ENCODE results near the gene KY. TPM values are rescaled to one million over a fixed set of nuclear protein-coding genes. Genes with fewer than 3 reads are reported as not detected.

Gene KY
- total RNA-seq, 1 donor = under 0.01 TPM

- no peaks in the 10 kb centered on the region for H3K27me3 ChIP-seq (ENCODE audit: insufficient read depth, low read length)
- no peaks in the 10 kb centered on the region for H3K9me3 ChIP-seq (ENCODE audit: low read depth, low read length)
- peaks cover 36% of the 10 kb centered on the region for H3K4me1 ChIP-seq (ENCODE audit: insufficient read depth, low read length)
- no peak overlapping the region for H3K4me3 ChIP-seq (ENCODE audit: low read length)
Observed at GRCh38 chr3:134608771-134609435, 41.9 kb downstream of the KY start.

GRCh38 chr3:134608023-134608770 is 42.6 kb downstream of the KY start:
- Histone ChIP-seq H3K27me3 (ENCODE audit: insufficient read depth, low read length) (no peaks in the 10 kb centered on the region), H3K4me1 (ENCODE audit: insufficient read depth, low read length) (peaks cover 43% of the 10 kb centered on the region), H3K4me3 (ENCODE audit: low read length) (no peak overlapping the region), H3K9me3 (ENCODE audit: low read depth, low read length) (no peaks in the 10 kb centered on the region)

- H3K9me3 ChIP-seq (ENCODE audit: low read depth, low read length) = no peaks in the 10 kb centered on the region
- no peaks in the 10 kb centered on the region for H3K27me3 ChIP-seq (ENCODE audit: insufficient read depth, low read length)
- H3K4me3 ChIP-seq (ENCODE audit: low read length) = no peak overlapping the region
- H3K4me1 ChIP-seq (ENCODE audit: insufficient read depth, low read length) = peaks cover 48% of the 10 kb centered on the region
Observed at GRCh38 chr3:134607054-134608022, 43.5 kb downstream of the KY start.

GRCh38 chr3:134606033-134607025 is 44.5 kb downstream of the KY start:
- H3K4me1 ChIP-seq (ENCODE audit: insufficient read depth, low read length) = peaks cover 46% of the 10 kb centered on the region
- H3K4me3 ChIP-seq (ENCODE audit: low read length) = no peak overlapping the region
- H3K9me3 ChIP-seq (ENCODE audit: low read depth, low read length) = no peaks in the 10 kb centered on the region

GRCh38 chr3:134605556-134605955 is 45.3 kb downstream of the KY start:
- H3K4me3 ChIP-seq (ENCODE audit: low read length) = no peak overlapping the region
- peaks cover 48% of the 10 kb centered on the region for H3K4me1 ChIP-seq (ENCODE audit: insufficient read depth, low read length)
- no peaks in the 10 kb centered on the region for H3K9me3 ChIP-seq (ENCODE audit: low read depth, low read length)

More at GRCh38 chr3:134606033-134607025, 44.5 kb downstream of the KY start:
- H3K27me3 ChIP-seq (ENCODE audit: insufficient read depth, low read length) = no peaks in the 10 kb centered on the region

GRCh38 chr3:134603956-134604355 is 46.9 kb downstream of the KY start:
- Histone ChIP-seq H3K27me3 (ENCODE audit: insufficient read depth, low read length) (no peaks in the 10 kb centered on the region), H3K9me3 (ENCODE audit: low read depth, low read length) (no peaks in the 10 kb centered on the region), H3K4me3 (ENCODE audit: low read length) (no peak overlapping the region), H3K4me1 (ENCODE audit: insufficient read depth, low read length) (peaks cover 54% of the 10 kb centered on the region)

More at GRCh38 chr3:134605556-134605955, 45.3 kb downstream of the KY start:
- H3K27me3 ChIP-seq (ENCODE audit: insufficient read depth, low read length) = no peaks in the 10 kb centered on the region

- H3K4me3 ChIP-seq (ENCODE audit: low read length) = no peak overlapping the region
- no peaks in the 10 kb centered on the region for H3K27me3 ChIP-seq (ENCODE audit: insufficient read depth, low read length)
Observed at GRCh38 chr3:134603480-134603879, 47.3 kb downstream of the KY start.

GRCh38 chr3:134602440-134602814 is 48.4 kb downstream of the KY start:
- H3K9me3 ChIP-seq (ENCODE audit: low read depth, low read length) = no peaks in the 10 kb centered on the region
- no peaks in the 10 kb centered on the region for H3K27me3 ChIP-seq (ENCODE audit: insufficient read depth, low read length)
- H3K4me1 ChIP-seq (ENCODE audit: insufficient read depth, low read length) = peaks cover 55% of the 10 kb centered on the region
- no peak overlapping the region for H3K4me3 ChIP-seq (ENCODE audit: low read length)

More at GRCh38 chr3:134603480-134603879, 47.3 kb downstream of the KY start:
- Histone ChIP-seq H3K4me1 (ENCODE audit: insufficient read depth, low read length) (peaks cover 57% of the 10 kb centered on the region), H3K9me3 (ENCODE audit: low read depth, low read length) (no peaks in the 10 kb centered on the region)

GRCh38 chr3:134601539-134602439 is 49.0 kb downstream of the KY start:
- Histone ChIP-seq H3K4me3 (ENCODE audit: low read length) (no peak overlapping the region), H3K4me1 (ENCODE audit: insufficient read depth, low read length) (peaks cover 53% of the 10 kb centered on the region), H3K27me3 (ENCODE audit: insufficient read depth, low read length) (no peaks in the 10 kb centered on the region), H3K9me3 (ENCODE audit: low read depth, low read length) (no peaks in the 10 kb centered on the region)

GRCh38 chr3:134600685-134601463 is 49.9 kb downstream of the KY start:
- H3K4me3 ChIP-seq (ENCODE audit: low read length) = no peak overlapping the region
- H3K4me1 ChIP-seq (ENCODE audit: insufficient read depth, low read length) = peaks cover 44% of the 10 kb centered on the region
- H3K9me3 ChIP-seq (ENCODE audit: low read depth, low read length) = no peaks in the 10 kb centered on the region
- no peaks in the 10 kb centered on the region for H3K27me3 ChIP-seq (ENCODE audit: insufficient read depth, low read length)

- H3K4me3 ChIP-seq (ENCODE audit: low read length) = no peak overlapping the region
- no peaks in the 10 kb centered on the region for H3K27me3 ChIP-seq (ENCODE audit: insufficient read depth, low read length)
- H3K4me1 ChIP-seq (ENCODE audit: insufficient read depth, low read length) = peaks cover 38% of the 10 kb centered on the region
- H3K9me3 ChIP-seq (ENCODE audit: low read depth, low read length) = no peaks in the 10 kb centered on the region
Observed at GRCh38 chr3:134600206-134600605, 50.6 kb downstream of the KY start.

- Histone ChIP-seq H3K9me3 (ENCODE audit: low read depth, low read length) (no peaks in the 10 kb centered on the region), H3K4me3 (ENCODE audit: low read length) (peak overlapping the region; percentile 7), H3K4me1 (ENCODE audit: insufficient read depth, low read length) (peaks cover 44% of the 10 kb centered on the region), H3K27me3 (ENCODE audit: insufficient read depth, low read length) (no peaks in the 10 kb centered on the region)
Observed at GRCh38 chr3:134598763-134599545, 51.9 kb downstream of the KY start.

All from mononuclear cell (primary cell).